OCI-LY1 (cell line): ENCODE results near the gene DDX10.

ENCODE experiments used
- CTCF ChIP-seq: fragments of 200-600 bp; sonication (generic), shearing (Covaris generic); IDR thresholded peaks from 2 replicates; pipeline ENCODE4 v1.5.1; 2017; ENCODE audit warnings: mild to moderate bottlenecking, antibody characterized with exemption, low read length, moderate library complexity, mixed read lengths
- EZH2 ChIP-seq: fragments of 200-600 bp; sonication (generic), shearing (Covaris generic); IDR thresholded peaks from 2 replicates; pipeline ENCODE4 v1.8.0; 2017; ENCODE audit warnings: borderline replicate concordance, mixed run types, mild to moderate bottlenecking, antibody characterized with exemption, low read length, moderate library complexity, mixed read lengths

GRCh38 chr11:108963118-108963517 is 298.2 kb downstream of the DDX10 start:
- TF ChIP-seq CTCF (no peak), EZH2 (no peak)
